Endometrial microvascular endothelial cells (primary cell): Measurements from ENCODE around the gene TMOD2. TPM values are rescaled to one million over a fixed set of nuclear protein-coding genes. Genes with fewer than 3 reads are reported as not detected.

Experiments
- in situ Hi-C: cut with HindIII; loops from 2 replicates; pipeline ENCODE4 v1.10.0; 2017; ENCODE audit warnings: low sequenced_read_pairs, low pct_unique_long_range_greater_than_20kb; ENCODE audit errors: inconsistent ontology term
- total RNA-seq: library from RNA; depleted of rRNA; stranded (reverse); fragments of >200 nt; gene quantifications from one replicate; pipeline ENCODE4 v1.2.3, GENCODE V29; 2015; ENCODE audit errors: inconsistent ontology term

The TMOD2 gene
- total RNA-seq, 1 donor from 2014 or later: 5.8 TPM

GRCh38 chr15:51801391-51801835, 50.0 kb downstream of the TMOD2 start:
- in situ Hi-C loops: no loop called here

- in situ Hi-C loops: no loop called here
These were observed 51.2 kb downstream of the TMOD2 start for GRCh38 chr15:51802593-51802992.

- in situ Hi-C loops: no loop called here
These were observed 52.6 kb downstream of the TMOD2 start for GRCh38 chr15:51803965-51804364.

- in situ Hi-C loops: no loop called here
These were observed 54.7 kb downstream of the TMOD2 start for GRCh38 chr15:51806123-51806522.

- in situ Hi-C loops: no loop called here
These were observed 58.1 kb downstream of the TMOD2 start for GRCh38 chr15:51809457-51809856.

- in situ Hi-C loops: no loop called here
These were observed 61.2 kb downstream of the TMOD2 start for GRCh38 chr15:51812598-51812997.

- in situ Hi-C loops: no loop called here
These were observed 63.2 kb downstream of the TMOD2 start for GRCh38 chr15:51814606-51815005.

- in situ Hi-C loops: no loop called here
These were observed 65.2 kb downstream of the TMOD2 start for GRCh38 chr15:51816611-51817010.

GRCh38 chr15:51818150-51818549, 66.8 kb downstream of the TMOD2 start:
- in situ Hi-C loops: no loop called here

- in situ Hi-C loops: no loop called here
These were observed 74.3 kb downstream of the TMOD2 start for GRCh38 chr15:51825698-51826097.

GRCh38 chr15:51828621-51829375, 77.4 kb downstream of the TMOD2 start:
- in situ Hi-C loops: no loop called here

GRCh38 chr15:51829376-51830275, 78.2 kb downstream of the TMOD2 start, which contains the start of gene TMOD3:
Gene TMOD3 (plus strand): TSS chr15:51829653. CDS start chr15:51862885, 33,232 bp downstream.
- in situ Hi-C loops: no loop called here

- in situ Hi-C loops: no loop called here
These were observed 78.9 kb downstream of the TMOD2 start for GRCh38 chr15:51830276-51830806.

GRCh38 chr15:51833772-51834171, 82.4 kb downstream of the TMOD2 start:
- in situ Hi-C loops: no loop called here

- in situ Hi-C loops: no loop called here
These were observed 86.4 kb downstream of the TMOD2 start for GRCh38 chr15:51837792-51838251.

GRCh38 chr15:51838270-51838669, 86.9 kb downstream of the TMOD2 start:
- in situ Hi-C loops: no loop called here

GRCh38 chr15:51840692-51841091, 89.3 kb downstream of the TMOD2 start:
- in situ Hi-C loops: no loop called here

GRCh38 chr15:51841406-51842040, 90.1 kb downstream of the TMOD2 start:
- in situ Hi-C loops: no loop called here

- in situ Hi-C loops: no loop called here
These were observed 90.9 kb downstream of the TMOD2 start for GRCh38 chr15:51842265-51842664.
